ENCODE data around the gene CCNI.
A peak's percentile ranks its signal among the peaks of the same experiment; 100 is the strongest.
"Not testable (repeated sequence)": the region's sequence is repeated elsewhere in the genome, so short reads cannot be mapped to it uniquely, and the experiment has no call there.

The CCNI gene

GRCh38 chr4:77039796-77040195 lies 36.0 kb downstream of the CCNI start:
- no peak for DNase-seq (ENCODE audit: low spot score)

- no peak for DNase-seq (ENCODE audit: low spot score)
Measured at GRCh38 chr4:77037736-77038135, 38.1 kb downstream of the CCNI start.

DNA sequence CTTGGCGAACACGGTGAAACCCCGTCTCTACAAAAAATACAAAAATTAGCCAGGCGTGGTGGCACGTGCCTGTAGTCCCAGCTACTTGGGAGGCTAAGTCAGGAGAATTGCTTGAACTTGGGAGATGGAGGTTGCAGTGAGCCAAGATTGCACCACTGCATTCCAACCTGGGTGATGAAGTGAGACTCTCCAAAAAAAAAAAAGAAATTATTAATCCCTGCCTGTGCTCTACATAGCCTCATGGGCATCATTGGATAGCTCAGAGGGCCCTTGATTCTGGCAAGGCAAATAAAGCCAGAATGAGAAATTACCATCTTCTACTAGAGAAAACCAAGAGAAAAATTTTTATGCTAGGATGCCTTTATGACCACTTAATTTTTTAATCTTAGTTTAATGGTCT lies 38.6 kb downstream of the CCNI start:
- not testable (repeated sequence) for DNase-seq (ENCODE audit: low spot score)

DNA sequence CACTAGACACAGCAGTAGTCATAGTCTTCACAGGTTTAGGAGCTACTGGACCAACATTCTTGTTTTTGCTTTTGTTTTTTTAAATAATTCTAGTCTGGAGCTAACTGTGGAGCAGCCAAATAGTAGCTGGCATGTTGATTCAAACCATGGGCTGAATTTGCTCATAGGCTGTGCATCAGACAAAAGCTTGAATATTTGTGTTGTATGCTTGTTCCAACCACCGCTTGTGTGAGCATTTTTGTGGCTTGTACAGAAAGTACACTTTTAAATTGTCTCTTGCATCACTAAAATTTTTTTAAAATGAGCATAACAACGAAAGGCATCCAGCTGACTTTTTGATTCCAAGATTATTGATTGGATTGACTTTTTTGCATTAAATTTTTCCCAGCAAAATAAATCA lies 39.6 kb downstream of the CCNI start:
- DNase-seq (ENCODE audit: low spot score): peak; percentile 71

GRCh38 chr4:77035153-77035552 lies 40.6 kb downstream of the CCNI start:
- no peak for DNase-seq (ENCODE audit: low spot score)

GRCh38 chr4:77031544-77031943 lies 44.2 kb downstream of the CCNI start:
- DNase-seq (ENCODE audit: low spot score): no peak

DNA sequence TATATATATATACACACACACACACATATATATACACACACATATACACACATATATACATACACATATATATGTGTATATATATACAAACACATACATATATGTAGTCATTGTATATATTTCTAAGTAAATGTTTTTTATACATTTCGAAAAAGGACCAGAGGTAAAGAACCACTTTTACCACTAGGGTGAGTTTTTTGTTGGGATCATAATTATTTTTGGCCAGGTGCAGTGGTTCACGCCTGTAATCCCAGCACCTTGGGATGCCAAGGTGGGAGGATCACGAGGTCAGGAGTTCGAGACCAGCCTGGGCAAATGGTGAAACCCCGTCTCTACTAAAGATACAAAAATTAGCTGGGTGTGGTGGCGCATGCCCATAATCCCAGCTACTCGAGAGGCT lies 46.0 kb downstream of the CCNI start:
- not testable (repeated sequence) for DNase-seq (ENCODE audit: low spot score)

- DNase-seq (ENCODE audit: low spot score): no peak
Measured at GRCh38 chr4:77028246-77028645, 47.5 kb downstream of the CCNI start.

GRCh38 chr4:77026322-77026704 lies 49.5 kb downstream of the CCNI start:
- DNase-seq (ENCODE audit: low spot score): no peak

GRCh38 chr4:77025643-77026321 lies 50.0 kb downstream of the CCNI start:
- DNase-seq (ENCODE audit: low spot score): no peak

GRCh38 chr4:77023920-77024319 lies 51.9 kb downstream of the CCNI start:
- no peak for DNase-seq (ENCODE audit: low spot score)

DNA sequence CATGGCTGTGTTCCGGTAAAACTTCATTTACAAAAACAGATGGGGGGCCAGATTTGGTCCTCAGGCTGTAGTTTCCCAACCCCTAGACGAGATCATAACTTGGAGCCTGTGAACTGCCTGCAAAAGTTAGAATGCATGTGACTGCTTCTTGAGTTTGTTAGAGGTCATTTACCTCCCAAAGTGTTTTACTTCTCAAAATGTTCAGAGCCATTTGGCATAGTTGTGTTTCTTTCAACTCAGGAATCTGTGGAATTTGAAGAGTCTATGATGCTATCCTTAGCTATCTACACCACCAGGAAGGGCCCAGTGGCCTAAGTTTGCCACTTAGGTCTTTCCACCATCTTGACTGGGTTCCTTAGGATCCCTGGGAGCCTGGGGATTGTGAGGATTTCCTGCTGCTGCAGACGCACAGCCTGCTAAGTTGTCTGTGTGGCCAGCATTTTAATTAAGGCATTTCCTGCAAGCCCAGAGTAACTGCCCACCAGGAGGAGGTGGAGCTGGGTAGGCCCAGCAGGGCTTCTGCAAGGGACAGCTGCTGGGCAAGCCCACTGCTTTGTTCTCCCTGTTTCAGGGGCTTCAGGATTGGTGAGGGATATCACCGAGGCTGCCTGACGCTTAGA lies 53.1 kb downstream of the CCNI start:
- peak; percentile 68 for DNase-seq (ENCODE audit: low spot score)

- peak; percentile 62 for DNase-seq (ENCODE audit: low spot score)
Measured at GRCh38 chr4:77021614-77022089, 54.1 kb downstream of the CCNI start.

GRCh38 chr4:77020017-77020416 lies 55.8 kb downstream of the CCNI start:
- no peak for DNase-seq (ENCODE audit: low spot score)

DNA sequence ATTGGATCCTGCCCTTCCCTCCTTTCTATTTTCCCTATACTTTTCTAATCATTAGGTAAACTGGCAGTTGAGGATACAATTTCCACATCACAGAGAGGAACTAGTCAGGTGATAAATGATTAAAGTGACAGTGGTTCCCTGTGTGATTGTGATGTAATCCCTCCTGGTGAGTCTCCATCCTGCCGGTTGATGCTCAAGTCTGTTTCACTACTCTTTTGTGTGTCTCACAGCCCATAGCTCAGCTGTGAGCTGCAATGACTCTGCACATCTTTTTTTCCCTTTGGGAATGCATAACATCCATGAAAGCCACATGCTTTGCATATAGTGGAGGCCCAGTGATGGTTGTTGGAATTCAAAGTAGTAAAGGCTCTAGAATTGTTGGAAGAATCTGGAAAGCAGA lies 60.4 kb downstream of the CCNI start:
- DNase-seq (ENCODE audit: low spot score): no peak

DNA sequence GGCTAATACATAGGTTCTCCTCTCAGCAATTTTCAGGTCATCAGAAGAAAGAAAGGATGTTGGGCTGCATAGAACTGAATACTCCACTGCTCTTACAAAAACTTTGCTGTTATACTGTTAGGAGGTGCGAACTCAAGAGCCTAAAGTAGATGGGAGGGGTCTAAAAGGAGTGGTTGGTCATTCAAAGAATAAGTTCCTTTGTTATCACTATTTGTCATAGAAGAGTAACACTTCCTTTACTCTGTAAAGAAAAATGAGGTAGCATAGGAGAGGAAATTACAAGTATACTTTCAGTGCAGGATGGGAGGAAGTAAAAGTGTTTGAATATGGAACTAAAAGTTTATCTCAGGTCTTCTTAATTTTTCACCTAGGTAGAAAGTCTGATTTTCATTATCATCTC lies 61.5 kb downstream of the CCNI start:
- DNase-seq (ENCODE audit: low spot score): no peak

- DNase-seq (ENCODE audit: low spot score): no peak
Measured at GRCh38 chr4:77012726-77013125, 63.1 kb downstream of the CCNI start.

- peak; percentile 66 for DNase-seq (ENCODE audit: low spot score)
Measured at GRCh38 chr4:77010841-77011354, 64.9 kb downstream of the CCNI start.

DNA sequence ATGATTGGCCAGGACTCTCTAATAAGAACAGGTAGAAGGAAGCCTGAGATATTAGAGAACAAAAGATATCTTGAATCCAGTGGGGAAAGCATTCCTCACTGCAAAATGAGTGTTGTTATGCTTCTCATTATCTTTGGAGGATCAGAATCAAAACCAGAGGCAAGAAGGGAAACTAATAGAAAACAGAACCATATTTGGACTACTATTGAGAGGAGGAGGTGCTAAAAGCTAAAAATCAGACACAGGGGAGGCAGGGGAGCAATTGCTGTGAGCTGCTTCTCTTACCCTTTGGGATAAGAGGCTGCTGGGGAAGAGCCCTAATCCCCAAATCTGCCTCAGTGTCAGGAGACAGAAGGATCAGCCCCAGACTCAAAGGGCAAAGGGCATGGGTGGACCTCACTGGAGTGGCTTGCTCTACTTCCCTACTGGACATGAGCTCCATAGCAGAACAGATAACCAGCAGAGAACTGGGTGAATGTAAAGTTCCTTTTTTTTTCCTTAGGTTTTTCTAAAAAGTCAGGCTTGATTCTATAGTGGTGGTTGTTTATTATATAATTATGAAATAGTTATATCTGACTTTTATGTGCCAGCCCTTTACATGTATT lies 66.2 kb downstream of the CCNI start:
- DNase-seq (ENCODE audit: low spot score): no peak

- no peak for DNase-seq (ENCODE audit: low spot score)
Measured at GRCh38 chr4:77007358-77008230, 68.2 kb downstream of the CCNI start.

- DNase-seq (ENCODE audit: low spot score): no peak
Measured at GRCh38 chr4:77006753-77007353, 68.9 kb downstream of the CCNI start.

- no peak for DNase-seq (ENCODE audit: low spot score)
Measured at GRCh38 chr4:77003400-77003799, 72.4 kb downstream of the CCNI start.

All from GM03348 (cell line).